ENCODE measurements around the gene FRMD3.

The FRMD3 gene

DNA sequence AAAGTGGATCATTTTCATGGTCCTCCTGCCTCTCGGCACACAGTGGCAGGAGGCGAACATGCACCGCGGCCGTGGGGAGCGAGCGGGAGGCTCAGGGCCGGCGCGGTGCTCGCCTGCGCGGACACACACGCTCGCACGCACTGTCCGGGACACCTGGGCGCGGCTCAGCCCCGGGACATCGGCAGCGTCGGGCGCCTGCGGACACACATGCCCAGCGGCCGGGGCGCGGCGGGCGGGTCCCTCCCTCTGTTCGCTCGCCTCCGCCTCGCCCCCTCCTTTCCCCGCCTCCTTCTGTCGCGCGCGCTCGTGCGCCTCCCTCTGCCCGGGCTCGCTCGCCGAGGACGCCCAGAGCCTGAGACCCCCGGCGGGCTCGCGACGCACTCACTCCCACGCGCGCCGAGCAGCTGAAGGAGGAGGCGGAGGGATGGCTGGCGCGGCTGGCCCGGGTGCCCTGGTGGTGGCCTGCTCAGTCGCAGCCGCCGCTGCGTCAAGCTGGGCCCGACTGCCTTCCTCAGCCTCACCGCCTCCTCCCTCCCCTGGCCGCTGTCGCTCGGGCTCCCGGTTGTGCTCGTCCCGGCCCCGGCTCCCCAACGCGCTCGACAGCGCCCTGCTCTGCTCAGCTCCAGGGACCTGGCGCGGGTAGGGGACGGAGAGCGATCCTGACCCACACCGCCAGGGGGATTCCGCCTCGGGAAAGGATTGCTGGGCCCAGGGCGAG is at the start of gene FRMD3:
FRMD3 (minus strand) TSS at position 230 of the 718 bp plus-strand sequence; CDS start at position 60, 170 bp downstream.
- no peak within 1 kb of the TSS for H3K27ac ChIP-seq
- DNase-seq (ENCODE audit: low read depth, low spot score): peak; percentile 10

DNA sequence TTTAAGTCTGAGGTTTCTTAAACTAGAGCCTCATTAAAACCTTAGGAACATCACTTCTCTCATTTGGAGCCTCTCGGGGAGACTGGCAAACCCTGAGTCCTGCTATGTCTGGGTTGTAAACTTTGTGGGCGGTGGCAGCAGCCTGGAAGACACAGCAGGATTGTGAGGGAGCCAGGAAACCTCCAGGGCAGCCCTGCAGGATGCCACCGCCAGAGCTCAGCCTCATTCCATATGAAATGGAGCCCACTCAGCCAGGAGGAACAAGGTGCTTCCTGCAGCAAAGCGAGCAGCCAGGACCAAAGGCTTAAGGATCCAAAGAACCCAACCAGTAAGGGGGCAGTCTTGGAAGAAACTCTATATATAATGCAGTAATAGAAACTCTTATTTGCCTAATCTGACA is 46.8 kb upstream of the FRMD3 start:
- H3K27ac ChIP-seq: no peak overlapping the region
- no peak for DNase-seq (ENCODE audit: low read depth, low spot score)

DNA sequence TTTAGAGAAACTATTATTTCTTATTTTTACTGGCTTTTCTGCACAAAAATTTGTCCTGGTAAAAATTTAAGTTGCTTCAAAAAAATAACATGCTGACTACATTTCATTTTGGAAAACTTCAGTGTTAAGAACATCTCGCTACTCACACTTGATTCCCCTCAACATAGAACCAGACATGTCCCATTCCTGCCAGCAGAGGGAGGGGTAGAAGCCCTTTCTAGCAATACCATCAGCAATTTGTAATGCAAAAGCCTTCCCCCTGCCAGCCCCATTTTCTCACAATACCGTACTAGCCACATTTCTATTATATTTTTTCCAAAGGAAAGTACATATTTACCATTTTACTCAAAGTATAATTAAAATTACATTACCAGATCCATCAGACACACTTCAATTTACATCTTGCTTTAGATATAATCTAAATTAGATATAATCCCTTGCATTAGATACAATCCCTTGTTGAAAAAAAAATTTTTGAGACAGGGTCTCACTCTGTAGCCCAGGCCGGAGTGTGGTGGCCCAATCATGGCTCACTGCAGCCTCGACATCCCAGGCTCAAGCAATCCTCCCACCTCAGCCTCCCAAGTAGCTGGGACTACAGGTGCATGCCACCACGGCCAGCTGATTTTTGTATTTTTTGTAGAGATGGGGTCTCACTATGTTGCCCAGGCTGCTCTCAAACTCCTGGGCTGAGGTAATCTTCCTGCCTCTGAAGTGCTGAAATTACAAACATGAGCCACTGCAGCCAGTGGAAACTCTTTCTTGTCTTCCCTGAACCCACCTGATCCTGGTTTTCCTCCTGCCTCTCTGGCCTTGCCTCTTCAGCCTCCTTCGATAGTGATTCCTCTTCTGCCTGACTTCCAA is 45.2 kb upstream of the FRMD3 start:
- H3K27ac ChIP-seq: no peak overlapping the region
- DNase-seq (ENCODE audit: low read depth, low spot score): no peak

DNA sequence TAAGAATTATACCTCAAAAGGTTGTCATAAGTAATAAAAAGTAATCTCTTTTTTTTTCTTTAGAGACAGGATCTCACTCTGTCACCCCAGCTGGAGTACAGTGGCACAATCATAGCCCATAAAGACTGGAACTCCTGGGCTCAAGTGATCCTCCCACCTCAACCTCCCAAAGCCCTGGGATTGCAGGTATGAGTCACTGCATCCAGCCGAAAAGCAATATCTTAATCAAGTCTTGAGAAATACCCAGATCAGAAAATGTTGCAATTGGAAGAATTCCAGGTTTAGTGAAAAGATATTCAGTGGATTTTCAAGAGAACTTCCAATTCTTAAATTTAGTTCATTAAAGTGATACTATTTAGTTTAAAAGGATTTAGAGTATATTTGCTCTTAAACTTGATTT is 43.8 kb upstream of the FRMD3 start:
- DNase-seq (ENCODE audit: low read depth, low spot score): no peak

DNA sequence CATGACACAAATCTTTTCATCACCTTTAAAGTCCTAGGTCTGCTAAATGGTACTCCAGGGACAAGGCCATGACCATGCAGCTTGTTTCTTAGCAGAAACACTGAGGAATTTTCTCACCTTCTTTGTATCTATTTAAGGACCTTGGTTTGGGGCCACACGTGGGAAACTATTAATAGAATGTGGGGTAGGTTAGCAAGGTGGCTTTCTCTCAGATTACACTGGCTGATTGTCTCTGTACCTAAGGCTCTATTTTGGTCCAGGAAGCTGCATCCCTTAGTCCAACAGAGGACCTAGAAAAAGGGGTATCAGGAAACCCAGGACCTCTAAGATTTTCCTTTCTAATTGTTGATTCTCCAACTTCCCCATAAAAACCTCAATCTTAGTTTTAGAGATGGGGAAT is 36.3 kb upstream of the FRMD3 start:
- DNase-seq (ENCODE audit: low read depth, low spot score): no peak
- no peak overlapping the region for H3K27ac ChIP-seq

More for the DNA sequence above, 43.8 kb upstream of the FRMD3 start:
- no peak overlapping the region for H3K27ac ChIP-seq

DNA sequence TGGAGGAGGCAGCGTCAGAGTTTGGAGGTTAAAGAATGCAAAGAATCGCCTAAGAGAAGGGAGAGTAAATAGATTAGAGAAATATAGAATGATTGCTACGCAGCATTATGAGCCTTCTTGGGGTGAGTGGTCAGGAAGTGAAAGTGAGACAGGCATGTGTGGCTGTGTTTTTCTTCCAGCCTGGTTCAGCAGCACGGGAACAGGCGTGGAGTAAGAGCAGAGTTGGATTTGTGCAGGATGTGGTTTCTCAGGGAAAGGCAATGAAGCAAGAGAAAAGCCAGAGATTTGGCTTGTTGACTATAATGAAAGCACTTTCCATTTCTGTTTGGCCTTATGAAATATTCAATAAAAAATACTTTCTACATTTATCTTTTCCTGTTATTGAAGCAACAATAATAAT is 34.3 kb upstream of the FRMD3 start:
- no peak overlapping the region for H3K27ac ChIP-seq
- no peak for DNase-seq (ENCODE audit: low read depth, low spot score)

DNA sequence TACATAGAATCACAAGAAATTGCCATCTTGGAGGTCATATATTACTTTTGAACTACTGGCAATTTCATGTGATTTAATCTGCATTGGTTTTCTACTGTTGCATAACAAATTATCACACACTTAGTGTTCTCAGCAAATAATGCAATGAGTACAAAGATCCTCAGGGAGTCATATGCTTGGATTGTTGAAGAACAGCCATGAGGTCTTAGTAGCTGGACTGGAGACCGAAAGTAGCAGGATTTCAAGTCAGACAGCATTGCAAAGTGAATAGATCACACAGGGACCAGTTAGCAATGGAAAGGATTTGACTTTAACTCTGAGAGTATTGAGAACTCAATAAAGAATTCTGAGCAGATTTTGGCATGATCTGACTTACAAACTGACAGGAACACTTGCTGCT is 32.2 kb upstream of the FRMD3 start:
- DNase-seq (ENCODE audit: low read depth, low spot score): peak; percentile 44
- H3K27ac ChIP-seq: peak overlapping the region; percentile 51

DNA sequence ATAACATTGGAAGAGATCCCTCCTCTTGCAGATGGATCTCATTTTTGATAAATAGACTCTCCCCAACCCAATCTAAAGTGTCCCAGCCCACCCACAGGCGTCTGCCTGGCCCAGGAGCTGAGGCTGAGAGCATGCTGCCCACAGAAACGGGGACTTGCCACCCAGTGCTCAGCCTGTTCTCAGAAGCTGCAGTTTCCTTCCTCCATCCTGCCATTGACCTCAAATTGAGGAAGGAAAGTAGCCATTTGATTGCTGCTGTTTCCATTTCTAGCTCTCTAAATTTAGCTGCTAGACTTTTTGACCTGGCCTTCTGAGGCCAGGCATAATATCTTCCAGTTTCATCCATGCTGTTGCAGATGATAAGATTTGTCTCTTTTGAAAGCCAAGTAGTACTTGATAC is 31.1 kb upstream of the FRMD3 start:
- no peak for DNase-seq (ENCODE audit: low read depth, low spot score)
- H3K27ac ChIP-seq: no peak overlapping the region

DNA sequence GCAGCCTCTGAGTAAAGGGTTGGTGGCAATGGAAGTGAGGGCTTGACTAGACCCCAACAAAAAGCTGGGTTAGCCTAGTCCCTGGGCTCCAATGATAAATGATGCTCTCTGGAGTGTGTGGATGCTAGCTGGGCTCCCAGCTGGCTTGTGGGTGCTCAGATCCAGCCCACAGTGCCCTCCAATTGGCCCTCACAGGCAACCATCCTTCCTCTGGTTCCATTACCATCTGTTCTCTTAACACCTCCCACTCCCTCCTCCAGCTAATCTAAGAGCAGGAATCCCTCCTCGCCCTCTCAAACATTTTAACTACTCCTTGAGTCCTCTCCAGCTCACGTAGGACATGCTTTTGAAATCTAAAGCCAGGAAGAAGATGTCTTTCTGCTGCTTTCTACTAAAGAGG is 25.2 kb upstream of the FRMD3 start:
- H3K27ac ChIP-seq: no peak overlapping the region
- no peak for DNase-seq (ENCODE audit: low read depth, low spot score)

DNA sequence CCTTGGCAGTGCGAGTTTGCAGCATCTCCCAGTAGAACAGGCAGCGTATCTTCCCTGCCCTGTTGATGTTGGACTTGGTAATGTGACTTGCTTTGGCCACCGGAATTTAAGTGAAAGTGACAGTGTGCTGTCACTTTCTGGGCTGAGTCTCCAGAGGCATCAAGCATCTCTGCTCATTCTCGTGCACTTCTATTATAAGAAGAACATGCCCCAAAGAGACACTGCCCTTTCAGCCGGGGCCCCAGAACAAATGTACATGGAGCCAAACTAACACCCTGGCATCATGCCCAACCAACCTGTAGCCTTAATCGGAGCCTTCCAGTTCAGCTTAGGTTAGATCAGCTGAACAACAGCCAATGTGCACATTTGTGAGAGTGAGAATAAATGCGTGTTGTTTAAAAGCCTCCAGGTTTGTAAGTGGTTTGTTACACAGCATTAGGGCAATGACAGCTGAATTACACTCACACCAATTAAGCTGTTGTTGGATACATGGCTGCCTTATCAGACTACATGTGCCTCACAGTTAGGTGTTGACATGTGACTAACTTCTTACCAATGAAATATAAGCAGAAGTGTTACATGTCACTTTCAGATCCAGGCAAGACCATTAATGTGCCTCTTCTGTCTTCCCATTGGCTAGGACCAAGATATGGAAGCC is 22.1 kb upstream of the FRMD3 start:
- no peak for DNase-seq (ENCODE audit: low read depth, low spot score)
- H3K27ac ChIP-seq: no peak overlapping the region

DNA sequence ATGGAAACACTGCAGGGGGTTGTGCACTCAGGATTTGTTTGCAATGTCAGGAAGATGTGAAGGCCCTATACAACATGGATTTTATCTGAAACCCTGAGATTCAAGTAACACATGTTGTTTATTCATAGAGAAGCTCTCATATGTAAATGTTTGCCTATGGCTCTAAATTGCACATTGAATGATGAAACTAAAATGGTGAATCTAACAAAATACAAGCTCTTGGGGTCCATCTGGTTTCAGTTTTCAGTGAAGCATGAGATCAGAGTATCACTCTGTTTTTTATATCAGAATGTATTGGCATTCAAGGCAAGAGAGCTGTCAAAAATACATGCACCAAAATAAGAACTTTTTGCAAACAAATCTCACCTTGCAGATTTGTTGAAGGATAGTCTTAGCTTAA is 19.6 kb upstream of the FRMD3 start:
- no peak overlapping the region for H3K27ac ChIP-seq
- no peak for DNase-seq (ENCODE audit: low read depth, low spot score)

DNA sequence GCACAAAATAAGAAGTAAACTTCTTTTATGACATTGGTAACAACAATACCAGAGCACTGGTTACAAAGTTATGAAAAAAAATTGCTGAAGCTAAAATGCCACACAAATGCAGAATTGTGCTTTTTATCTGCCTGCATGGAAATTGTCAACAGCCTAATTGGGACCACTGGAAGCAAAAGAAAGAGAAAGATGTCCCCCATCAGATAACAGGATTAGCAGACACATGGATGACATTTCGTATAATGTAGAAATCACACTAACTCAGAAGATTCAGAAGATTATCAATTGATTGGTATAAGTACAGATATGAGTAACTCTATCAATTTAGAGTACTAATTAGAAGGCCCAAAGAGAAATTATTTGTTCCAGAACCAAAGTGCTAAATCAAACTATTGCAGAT is 19.1 kb upstream of the FRMD3 start:
- no peak for DNase-seq (ENCODE audit: low read depth, low spot score)

DNA sequence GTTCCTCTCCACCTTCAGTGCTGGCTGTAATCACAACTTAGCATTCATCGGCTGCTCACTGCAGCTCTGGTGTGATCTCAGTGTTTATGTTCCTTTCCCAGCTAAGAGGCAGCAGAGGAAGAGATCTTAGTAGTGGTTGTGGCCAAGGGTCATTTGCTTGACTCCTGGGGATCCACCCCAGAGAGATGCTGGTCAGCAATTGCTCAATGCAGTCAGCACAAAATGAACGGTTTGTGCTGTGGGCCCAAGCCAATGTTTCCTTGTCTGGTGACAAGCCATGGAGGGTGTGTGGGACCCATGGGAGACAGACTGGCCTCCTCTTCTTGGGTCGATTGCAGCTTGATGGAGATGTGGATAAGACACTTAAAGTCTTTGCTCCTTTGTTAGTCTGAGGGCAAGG is 16.1 kb upstream of the FRMD3 start:
- no peak overlapping the region for H3K27ac ChIP-seq
- DNase-seq (ENCODE audit: low read depth, low spot score): no peak

More for the DNA sequence above, 19.1 kb upstream of the FRMD3 start:
- no peak overlapping the region for H3K27ac ChIP-seq

DNA sequence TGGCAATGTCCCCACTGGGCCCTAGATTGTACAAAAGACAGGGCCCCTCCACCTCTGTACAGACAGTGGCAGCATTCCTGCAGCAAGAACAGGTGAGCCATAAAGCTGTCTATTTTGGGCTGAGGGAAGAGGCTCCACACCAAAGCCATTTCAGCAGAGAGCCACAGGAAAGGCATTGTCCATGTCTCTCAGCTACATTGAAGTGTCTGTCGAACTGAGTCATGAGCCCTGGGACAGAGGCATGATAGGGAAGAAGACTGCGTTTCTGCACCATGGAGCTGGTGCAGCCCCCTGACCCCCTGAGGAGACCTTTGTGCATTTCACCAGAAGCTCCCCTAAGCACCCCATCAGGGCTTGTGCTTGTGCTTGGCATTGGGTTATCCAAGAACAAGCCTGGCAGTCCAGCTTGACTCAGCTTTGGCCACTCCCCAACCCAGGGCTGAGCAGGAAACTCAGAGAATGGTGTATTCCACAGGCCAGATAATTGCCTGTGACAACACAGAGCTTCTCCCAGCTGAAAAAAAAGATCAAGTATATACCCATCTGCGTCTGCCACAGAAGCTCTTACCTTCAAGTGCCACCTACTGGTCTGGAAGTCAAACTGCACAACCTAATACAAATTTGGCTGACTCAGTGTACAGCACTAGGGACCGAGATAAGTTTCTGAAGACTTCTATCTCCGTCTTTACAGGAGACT is 5.9 kb upstream of the FRMD3 start:
- no peak overlapping the region for H3K27ac ChIP-seq
- DNase-seq (ENCODE audit: low read depth, low spot score): peak; percentile 77

DNA sequence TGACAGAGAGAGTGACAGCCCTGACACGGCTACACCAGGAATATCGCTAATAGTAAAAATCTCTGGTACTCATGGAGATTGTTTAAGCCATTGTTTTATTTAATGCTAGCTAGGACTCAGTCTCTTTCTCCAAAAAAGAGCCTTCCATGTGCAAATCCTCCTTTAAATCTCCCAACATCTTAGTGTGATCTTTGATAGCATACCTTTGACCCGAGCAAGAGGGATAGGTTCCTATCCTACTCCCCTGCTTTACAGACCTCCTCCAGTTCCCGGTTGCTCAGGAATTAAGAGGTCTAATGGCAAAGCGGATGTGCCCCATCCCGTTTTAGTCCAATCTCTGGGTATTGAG is 663 bp upstream of the FRMD3 start:
- H3K27ac ChIP-seq: no peak overlapping the region
- no peak for DNase-seq (ENCODE audit: low read depth, low spot score)

DNA sequence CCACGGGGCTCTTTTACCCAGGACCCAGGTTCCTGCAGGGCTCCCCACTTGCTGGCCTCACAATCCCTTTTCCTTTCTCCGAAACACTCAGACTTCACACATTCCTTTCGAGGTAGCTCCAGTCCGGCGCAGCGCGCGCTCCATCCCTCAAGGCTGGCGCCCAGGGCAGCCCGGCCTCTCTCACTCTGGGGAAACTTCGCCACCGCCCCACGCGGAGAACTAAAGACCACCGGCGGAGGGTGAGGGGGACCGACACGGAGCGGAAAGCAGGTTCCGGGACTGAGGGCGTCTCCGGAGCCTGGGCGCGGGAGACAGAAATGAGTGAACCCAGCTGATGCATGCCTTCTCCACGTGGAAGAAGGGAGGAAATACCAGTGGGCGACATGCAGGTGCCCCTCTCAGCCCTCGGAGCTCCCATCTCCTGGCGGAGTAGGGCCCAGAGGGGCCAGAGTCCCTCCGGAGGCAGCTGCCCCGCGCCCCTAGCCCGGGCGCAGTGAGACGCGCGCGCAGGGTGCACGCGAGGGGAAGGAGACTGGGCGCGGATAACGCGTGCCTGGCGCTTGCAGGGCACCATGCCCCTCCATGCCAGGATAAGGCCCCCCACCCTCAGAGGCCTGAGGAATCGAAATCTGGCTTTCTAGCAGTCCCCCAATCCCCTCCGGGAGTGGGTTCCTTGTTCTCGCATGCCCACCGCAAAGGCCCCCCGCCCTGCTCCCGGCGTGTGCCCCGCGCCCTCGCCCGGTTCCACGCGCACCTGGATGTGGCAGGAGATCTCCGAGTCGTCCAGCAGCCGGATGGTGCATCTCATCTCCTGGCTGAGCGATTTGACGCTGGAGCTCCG is 650 bp downstream of the FRMD3 start:
- no peak overlapping the region for H3K27ac ChIP-seq

DNA sequence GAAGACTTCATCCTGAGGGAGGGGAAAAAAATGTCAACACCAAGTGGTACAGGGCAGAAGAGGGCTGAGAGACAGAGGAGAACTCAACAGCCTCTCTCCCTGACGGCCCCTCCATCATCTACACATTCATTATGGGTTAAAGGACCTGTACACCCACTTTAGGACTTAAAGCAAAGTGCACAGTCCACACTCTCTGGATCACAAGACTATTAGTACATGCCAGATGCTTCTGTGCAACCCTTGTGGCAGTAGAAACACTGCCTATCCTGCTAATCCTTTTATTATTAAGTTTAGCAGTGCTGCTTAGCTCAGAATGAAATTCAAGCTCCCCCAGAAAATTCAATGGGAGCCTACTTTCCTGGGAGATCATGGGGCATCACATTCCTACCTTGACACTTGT is 1.9 kb downstream of the FRMD3 start:
- H3K27ac ChIP-seq: no peak overlapping the region
- DNase-seq (ENCODE audit: low read depth, low spot score): no peak

More for the DNA sequence above, 650 bp downstream of the FRMD3 start:
- DNase-seq (ENCODE audit: low read depth, low spot score): no peak

DNA sequence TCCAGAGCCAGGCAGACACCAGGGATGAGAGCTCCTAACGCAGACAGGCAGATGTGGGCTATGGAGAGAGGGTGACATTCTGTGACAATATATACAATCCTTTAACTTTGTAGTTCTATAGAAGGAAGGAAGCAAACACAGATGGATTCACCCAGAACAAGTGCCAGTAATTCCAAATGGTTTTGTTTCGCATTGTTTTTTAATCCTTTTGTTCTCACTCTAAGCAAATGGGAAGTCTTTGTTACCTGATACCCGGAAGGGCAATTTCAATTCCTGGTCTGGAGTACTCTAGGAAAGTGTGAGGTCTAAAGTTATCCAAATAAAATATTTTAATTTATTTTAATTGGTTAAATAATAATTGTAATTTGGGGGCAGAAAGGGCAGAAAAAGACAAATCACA is 2.5 kb downstream of the FRMD3 start:
- H3K27ac ChIP-seq: no peak overlapping the region
- no peak for DNase-seq (ENCODE audit: low read depth, low spot score)

DNA sequence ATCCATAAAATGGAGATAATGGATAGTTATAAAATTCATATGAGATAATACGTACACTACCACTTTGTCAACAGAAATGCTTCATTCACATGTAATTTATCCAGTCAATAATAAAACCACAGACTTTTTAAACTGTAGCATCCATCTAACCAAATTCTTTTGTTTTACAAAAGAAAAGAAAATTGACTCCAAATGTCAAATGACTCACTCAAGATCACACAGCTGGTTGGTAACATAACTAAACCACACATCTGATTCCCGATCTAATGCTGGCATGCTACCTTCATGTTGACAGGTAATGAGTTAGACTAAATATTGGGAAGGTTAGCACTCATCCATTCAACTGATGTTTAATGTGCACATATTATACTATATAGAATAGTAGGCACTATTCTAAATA is 4.9 kb downstream of the FRMD3 start:
- no peak for DNase-seq (ENCODE audit: low read depth, low spot score)

DNA sequence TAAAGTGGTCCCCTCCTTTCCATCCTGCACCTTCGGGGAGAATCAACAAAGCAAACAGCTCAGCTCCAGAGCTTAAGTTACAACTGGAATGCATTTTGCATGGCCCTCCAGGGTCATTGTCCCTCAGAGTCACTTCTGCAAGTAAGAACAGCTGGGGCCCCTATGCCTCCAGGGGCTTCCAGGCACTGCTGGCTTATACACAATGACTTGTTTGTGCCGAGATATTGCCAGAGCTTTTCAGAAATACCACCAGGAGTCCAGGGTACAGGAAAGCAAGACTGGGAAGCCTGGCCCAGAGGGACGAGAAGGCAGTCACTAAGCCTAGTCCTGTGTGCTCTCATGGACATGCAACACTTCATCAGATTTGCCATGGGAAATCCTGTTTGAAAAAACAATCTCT is 11.3 kb downstream of the FRMD3 start:
- DNase-seq (ENCODE audit: low read depth, low spot score): no peak
- no peak overlapping the region for H3K27ac ChIP-seq

More for the DNA sequence above, 4.9 kb downstream of the FRMD3 start:
- H3K27ac ChIP-seq: no peak overlapping the region

Measured in epithelial cell of prostate (primary cell).